ENCODE results near the gene NOTCH1.

- TF ChIP-seq CTCF (conservative IDR thresholded peaks at IDR 0.05; ENCODE audit: low read depth, low read length) (no peak), EZH2 (IDR thresholded peaks at IDR 0.05; ENCODE audit: borderline replicate concordance, low read depth, low read length, poor library complexity, severe bottlenecking) (no peak)
Measured at GRCh38 chr9:136456258-136456657, 89.6 kb downstream of the NOTCH1 start.

Data from A673 (cell line).